Caki2 (cell line): ENCODE results near the gene PRUNE2. TPM values are rescaled to one million over a fixed set of nuclear protein-coding genes. Genes with fewer than 3 reads are reported as not detected.
"Not testable (repeated sequence)": the region's sequence is repeated elsewhere in the genome, so short reads cannot be mapped to it uniquely, and the experiment has no call there.

ENCODE experiments used
- DNase-seq: peaks from one replicate; pipeline ENCODE4 v3.0.0-alpha.2; 2015; ENCODE audit warnings: low read depth
- in situ Hi-C: cut with HindIII; loops from 2 replicates; pipeline ENCODE4 v1.10.0; 2016; ENCODE audit warnings: low sequenced_read_pairs, low pct_unique_long_range_greater_than_20kb, mixed read lengths
- total RNA-seq: library from RNA; depleted of rRNA; stranded (reverse); fragments of >200 nt; shearing (Covaris generic); gene quantifications from 2 replicates; pipeline ENCODE4 v1.2.3, GENCODE V29; 2014; ENCODE audit warnings: low replicate concordance

Gene PRUNE2
- total RNA-seq, 1 experiment from 2014 or later, result 6.6 TPM

- DNase-seq, result no peak
- in situ Hi-C loops, result no loop called here
Observed at GRCh38 chr9:76607730-76608436, 298.0 kb downstream of the PRUNE2 start.

GRCh38 chr9:76605321-76605900, 300.5 kb downstream of the PRUNE2 start:
- in situ Hi-C loops, result no loop called here
- no peak for DNase-seq

GRCh38 chr9:76603931-76604570, 301.9 kb downstream of the PRUNE2 start:
- DNase-seq, result no peak
- in situ Hi-C loops, result no loop called here

GRCh38 chr9:76603448-76603895, 302.4 kb downstream of the PRUNE2 start:
- in situ Hi-C loops, result no loop called here
- no peak for DNase-seq

GRCh38 chr9:76602199-76602598, 303.7 kb downstream of the PRUNE2 start:
- in situ Hi-C loops, result no loop called here
- no peak for DNase-seq

GRCh38 chr9:76600007-76600615, 305.8 kb downstream of the PRUNE2 start:
- DNase-seq, result no peak
- in situ Hi-C loops, result no loop called here

- in situ Hi-C loops, result no loop called here
- DNase-seq, result no peak
Observed at GRCh38 chr9:76598981-76599380, 306.9 kb downstream of the PRUNE2 start.

- in situ Hi-C loops, result no loop called here
- peak; percentile 3 for DNase-seq
Observed at GRCh38 chr9:76595645-76596044, 310.3 kb downstream of the PRUNE2 start.

- in situ Hi-C loops, result no loop called here
- DNase-seq, result no peak
Observed at GRCh38 chr9:76594764-76595424, 311.0 kb downstream of the PRUNE2 start.

- in situ Hi-C loops, DNase-seq: not testable (repeated sequence)
Observed at GRCh38 chr9:76593961-76594735, 311.8 kb downstream of the PRUNE2 start.

GRCh38 chr9:76592974-76593347, 313.0 kb downstream of the PRUNE2 start:
- no peak for DNase-seq

GRCh38 chr9:76592091-76592973, 313.6 kb downstream of the PRUNE2 start:
- DNase-seq, result no peak
- in situ Hi-C loops, result no loop called here

More at GRCh38 chr9:76592974-76593347, 313.0 kb downstream of the PRUNE2 start:
- in situ Hi-C loops, result no loop called here

- in situ Hi-C loops, result no loop called here
Observed at GRCh38 chr9:76591256-76591950, 314.5 kb downstream of the PRUNE2 start.

GRCh38 chr9:76588316-76588715, 317.6 kb downstream of the PRUNE2 start:
- no peak for DNase-seq
- in situ Hi-C loops, result no loop called here

More at GRCh38 chr9:76591256-76591950, 314.5 kb downstream of the PRUNE2 start:
- no peak for DNase-seq

GRCh38 chr9:76586390-76587314, 319.3 kb downstream of the PRUNE2 start:
- in situ Hi-C loops, result no loop called here
- DNase-seq, result no peak
